Measurements from ENCODE around the gene SPATA1.
"Not testable (repeated sequence)": the region's sequence is repeated elsewhere in the genome, so short reads cannot be mapped to it uniquely, and the experiment has no call there.

SPATA1 gene

GRCh38 chr1:84493747-84494146 is 12.4 kb upstream of the SPATA1 start:
- no peaks in the 10 kb centered on the region for H3K27me3 ChIP-seq (ENCODE audit: insufficient read depth, low read length)
- H3K27ac ChIP-seq (ENCODE audit: low read length), result no peak overlapping the region
- H3K4me1 ChIP-seq (ENCODE audit: insufficient read depth, low read length), result no peaks in the 10 kb centered on the region
- no peak overlapping the region for H3K4me3 ChIP-seq (ENCODE audit: low read length)
- peaks cover 96% of the 10 kb centered on the region for H3K36me3 ChIP-seq (ENCODE audit: insufficient read depth, low read depth, low read length)
- H3K9ac ChIP-seq (ENCODE audit: low read depth, low read length), result no peak overlapping the region
- H3K9me3 ChIP-seq (ENCODE audit: insufficient read depth, low read depth, low read length), result no peaks in the 10 kb centered on the region

GRCh38 chr1:84496498-84496897 is 9.7 kb upstream of the SPATA1 start:
- H3K4me1 ChIP-seq (ENCODE audit: insufficient read depth, low read length), result peaks cover 2% of the 10 kb centered on the region; the same call in 1 of the 2 replicates
- H3K4me3 ChIP-seq (ENCODE audit: low read length), result no peak overlapping the region
- no peak overlapping the region for H3K9ac ChIP-seq (ENCODE audit: low read depth, low read length)
- H3K36me3 ChIP-seq (ENCODE audit: insufficient read depth, low read depth, low read length), result peaks cover 100% of the 10 kb centered on the region
- no peaks in the 10 kb centered on the region for H3K27me3 ChIP-seq (ENCODE audit: insufficient read depth, low read length)
- no peaks in the 10 kb centered on the region for H3K9me3 ChIP-seq (ENCODE audit: insufficient read depth, low read depth, low read length)
- no peak overlapping the region for H3K27ac ChIP-seq (ENCODE audit: low read length)

GRCh38 chr1:84497631-84498275 is 8.4 kb upstream of the SPATA1 start:
- H3K4me3 ChIP-seq (ENCODE audit: low read length), result no peak overlapping the region
- H3K4me1 ChIP-seq (ENCODE audit: insufficient read depth, low read length), result peaks cover 2% of the 10 kb centered on the region; the same call in 1 of the 2 replicates
- H3K9ac ChIP-seq (ENCODE audit: low read depth, low read length), result no peak overlapping the region
- no peaks in the 10 kb centered on the region for H3K9me3 ChIP-seq (ENCODE audit: insufficient read depth, low read depth, low read length)
- H3K27ac ChIP-seq (ENCODE audit: low read length), result no peak overlapping the region
- H3K36me3 ChIP-seq (ENCODE audit: insufficient read depth, low read depth, low read length), result peaks cover 88% of the 10 kb centered on the region
- H3K27me3 ChIP-seq (ENCODE audit: insufficient read depth, low read length), result no peaks in the 10 kb centered on the region

GRCh38 chr1:84502927-84503326 is 3.3 kb upstream of the SPATA1 start:
- Histone ChIP-seq H3K27ac (ENCODE audit: low read length) (no peak overlapping the region), H3K27me3 (ENCODE audit: insufficient read depth, low read length) (peaks cover 10% of the 10 kb centered on the region; the same call in 1 of the 2 replicates), H3K4me1 (ENCODE audit: insufficient read depth, low read length) (peaks cover 20% of the 10 kb centered on the region), H3K9me3 (ENCODE audit: insufficient read depth, low read depth, low read length) (no peaks in the 10 kb centered on the region), H3K36me3 (ENCODE audit: insufficient read depth, low read depth, low read length) (peaks cover 37% of the 10 kb centered on the region), H3K9ac (ENCODE audit: low read depth, low read length) (no peak overlapping the region), H3K4me3 (ENCODE audit: low read length) (no peak overlapping the region)

GRCh38 chr1:84504580-84505492 is 1.4 kb upstream of the SPATA1 start:
- peaks cover 5% of the 10 kb centered on the region; the same call in 1 of the 2 replicates for H3K9me3 ChIP-seq (ENCODE audit: insufficient read depth, low read depth, low read length)
- no peak overlapping the region for H3K27ac ChIP-seq (ENCODE audit: low read length)
- peak overlapping the region; percentile 98 for H3K4me3 ChIP-seq (ENCODE audit: low read length)
- peaks cover 18% of the 10 kb centered on the region for H3K36me3 ChIP-seq (ENCODE audit: insufficient read depth, low read depth, low read length)
- peak overlapping the region; percentile 94; the same call in 1 of the 2 replicates for H3K9ac ChIP-seq (ENCODE audit: low read depth, low read length)
- H3K4me1 ChIP-seq (ENCODE audit: insufficient read depth, low read length), result peaks cover 20% of the 10 kb centered on the region
- peaks cover 10% of the 10 kb centered on the region; the same call in 1 of the 2 replicates for H3K27me3 ChIP-seq (ENCODE audit: insufficient read depth, low read length)

GRCh38 chr1:84505493-84506001 is 639 bp upstream of the SPATA1 start:
- peaks cover 17% of the 10 kb centered on the region for H3K4me1 ChIP-seq (ENCODE audit: insufficient read depth, low read length)
- peak overlapping the region; percentile 39 for H3K27ac ChIP-seq (ENCODE audit: low read length)
- peaks cover 10% of the 10 kb centered on the region; the same call in 1 of the 2 replicates for H3K27me3 ChIP-seq (ENCODE audit: insufficient read depth, low read length)
- H3K36me3 ChIP-seq (ENCODE audit: insufficient read depth, low read depth, low read length), result peaks cover 11% of the 10 kb centered on the region
- peak overlapping the region; percentile 98 for H3K4me3 ChIP-seq (ENCODE audit: low read length)
- peak overlapping the region; percentile 94; the same call in 1 of the 2 replicates for H3K9ac ChIP-seq (ENCODE audit: low read depth, low read length)
- H3K9me3 ChIP-seq (ENCODE audit: insufficient read depth, low read depth, low read length), result peaks cover 5% of the 10 kb centered on the region; the same call in 1 of the 2 replicates

- Histone ChIP-seq H3K27me3 (ENCODE audit: insufficient read depth, low read length) (peaks cover 10% of the 10 kb centered on the region; the same call in 1 of the 2 replicates), H3K36me3 (ENCODE audit: insufficient read depth, low read depth, low read length) (no peaks in the 10 kb centered on the region), H3K27ac (ENCODE audit: low read length) (no peak overlapping the region), H3K9me3 (ENCODE audit: insufficient read depth, low read depth, low read length) (peaks cover 5% of the 10 kb centered on the region; the same call in 1 of the 2 replicates), H3K4me1 (ENCODE audit: insufficient read depth, low read length) (peaks cover 17% of the 10 kb centered on the region), H3K4me3 (ENCODE audit: low read length) (peak overlapping the region; percentile 98), H3K9ac (ENCODE audit: low read depth, low read length) (peak overlapping the region; percentile 94; the same call in 1 of the 2 replicates)
These were observed 705 bp downstream of the SPATA1 start for GRCh38 chr1:84506729-84507453.

GRCh38 chr1:84507887-84508286 is 1.7 kb downstream of the SPATA1 start:
- H3K27me3 ChIP-seq (ENCODE audit: insufficient read depth, low read length); H3K9ac ChIP-seq (ENCODE audit: low read depth, low read length); H3K4me3 ChIP-seq (ENCODE audit: low read length); H3K36me3 ChIP-seq (ENCODE audit: insufficient read depth, low read depth, low read length); H3K9me3 ChIP-seq (ENCODE audit: insufficient read depth, low read depth, low read length); H3K27ac ChIP-seq (ENCODE audit: low read length): not testable (repeated sequence)
- H3K4me1 ChIP-seq (ENCODE audit: insufficient read depth, low read length), result peaks cover 17% of the 10 kb centered on the region

- peaks cover 10% of the 10 kb centered on the region; the same call in 1 of the 2 replicates for H3K27me3 ChIP-seq (ENCODE audit: insufficient read depth, low read length)
- no peak overlapping the region for H3K4me3 ChIP-seq (ENCODE audit: low read length)
- H3K4me1 ChIP-seq (ENCODE audit: insufficient read depth, low read length), result peaks cover 12% of the 10 kb centered on the region
- peaks cover 5% of the 10 kb centered on the region; the same call in 1 of the 2 replicates for H3K9me3 ChIP-seq (ENCODE audit: insufficient read depth, low read depth, low read length)
- H3K36me3 ChIP-seq (ENCODE audit: insufficient read depth, low read depth, low read length), result no peaks in the 10 kb centered on the region
- no peak overlapping the region for H3K9ac ChIP-seq (ENCODE audit: low read depth, low read length)
- no peak overlapping the region for H3K27ac ChIP-seq (ENCODE audit: low read length)
These were observed 2.3 kb downstream of the SPATA1 start for GRCh38 chr1:84508510-84508909.

GRCh38 chr1:84509029-84509428 is 2.8 kb downstream of the SPATA1 start:
- H3K36me3 ChIP-seq (ENCODE audit: insufficient read depth, low read depth, low read length), result no peaks in the 10 kb centered on the region
- H3K4me3 ChIP-seq (ENCODE audit: low read length), result no peak overlapping the region
- peaks cover 8% of the 10 kb centered on the region for H3K4me1 ChIP-seq (ENCODE audit: insufficient read depth, low read length)
- H3K27ac ChIP-seq (ENCODE audit: low read length), result no peak overlapping the region
- peaks cover 10% of the 10 kb centered on the region; the same call in 1 of the 2 replicates for H3K27me3 ChIP-seq (ENCODE audit: insufficient read depth, low read length)
- H3K9ac ChIP-seq (ENCODE audit: low read depth, low read length), result no peak overlapping the region
- peaks cover 5% of the 10 kb centered on the region; the same call in 1 of the 2 replicates for H3K9me3 ChIP-seq (ENCODE audit: insufficient read depth, low read depth, low read length)

GRCh38 chr1:84510165-84510564 is 4.0 kb downstream of the SPATA1 start:
- peaks cover 3% of the 10 kb centered on the region; the same call in 1 of the 2 replicates for H3K27me3 ChIP-seq (ENCODE audit: insufficient read depth, low read length)
- H3K9me3 ChIP-seq (ENCODE audit: insufficient read depth, low read depth, low read length), result peaks cover 5% of the 10 kb centered on the region; the same call in 1 of the 2 replicates
- H3K4me3 ChIP-seq (ENCODE audit: low read length), result no peak overlapping the region
- no peak overlapping the region for H3K9ac ChIP-seq (ENCODE audit: low read depth, low read length)
- no peaks in the 10 kb centered on the region for H3K36me3 ChIP-seq (ENCODE audit: insufficient read depth, low read depth, low read length)
- H3K4me1 ChIP-seq (ENCODE audit: insufficient read depth, low read length), result no peaks in the 10 kb centered on the region; the same call in 1 of the 2 replicates
- H3K27ac ChIP-seq (ENCODE audit: low read length), result no peak overlapping the region

All from iPS-20b (cell line).